Left ventricle myocardium superior (tissue), 1 donor: ENCODE data around the gene OR2V2. TPM values are rescaled to one million over a fixed set of nuclear protein-coding genes. Genes with fewer than 3 reads are reported as not detected.

ENCODE experiments used
- ATAC-seq: fragments of 200-7000 bp; cut with Tn5 transposase; one replicate; pipeline ENCODE4 v1.9.1; 2020; ENCODE audit warnings: mild to moderate bottlenecking, moderate library complexity
- DNase-seq: peaks from one replicate; pipeline ENCODE4 v3.0.0-alpha.2; 2020
- intact Hi-C: fragments of 100-400 bp; cut with micrococcal nuclease; formaldehyde crosslinking; loops from one replicate; pipeline ENCODE4 v1.11.0; 2022
- total RNA-seq: library from RNA; stranded (reverse); fragmentation: NEBNext Ultra II Directional; extraction: Animal tissue kit (Norgen Biotek cat#: 25700); gene quantifications from one replicate; pipeline ENCODE4 v1.2.1, GENCODE V29; 2021
- donor health status: DM: no; HTN: yes; CAD: no; lungs with severe emphysema.

The OR2V2 gene
- total RNA-seq, 1 donor from 2014 or later, result not detected

DNA sequence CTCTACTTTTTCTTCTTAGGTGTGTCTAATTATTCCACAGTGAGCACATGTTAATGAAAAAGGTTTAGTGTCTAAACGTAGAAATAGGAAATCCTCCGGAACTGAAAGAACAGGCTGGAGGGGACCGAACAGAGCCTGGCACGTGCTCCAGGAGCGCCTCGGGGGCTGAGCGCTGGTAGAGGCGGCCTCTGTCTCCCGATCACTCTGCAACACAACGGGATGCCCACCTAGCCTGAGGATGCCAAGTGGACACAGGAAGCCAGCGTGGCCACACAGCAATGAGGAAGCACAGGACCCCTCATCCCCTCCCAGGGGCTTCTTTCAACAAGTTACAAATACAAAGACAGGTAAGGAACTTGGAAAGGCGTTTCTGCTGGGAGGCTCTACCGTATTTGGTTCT is 38.2 kb downstream of the OR2V2 start:
- DNase-seq (no peak), ATAC-seq (no peak)
- intact Hi-C loops, result loop anchor here (10.0 kb wide), 1 partner anchor 59 kb away; the partner anchor contains the start of gene RACK1

DNA sequence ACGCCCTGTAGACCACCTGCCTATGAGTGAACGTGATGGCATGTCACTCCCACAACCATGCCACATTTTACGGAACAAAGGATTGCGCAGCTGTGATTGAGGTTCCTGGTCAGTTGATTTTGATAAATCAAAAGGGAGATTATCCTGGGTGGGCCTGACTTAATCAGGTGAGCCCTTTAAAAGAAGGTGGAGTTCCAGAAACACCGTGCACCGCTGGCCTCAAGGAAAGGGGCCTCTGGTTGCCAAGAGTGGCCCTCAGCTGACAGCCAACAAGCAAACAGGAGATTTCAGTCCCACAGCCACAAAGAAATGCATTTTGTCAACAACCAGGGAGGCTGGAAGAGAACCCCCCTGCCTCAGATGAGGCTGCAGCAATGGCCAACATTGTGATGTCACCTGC is 38.6 kb downstream of the OR2V2 start:
- intact Hi-C loops, result loop anchor here (10.0 kb wide), 1 partner anchor 59 kb away; the partner anchor contains the start of gene RACK1
- ATAC-seq (no peak), DNase-seq (no peak)

DNA sequence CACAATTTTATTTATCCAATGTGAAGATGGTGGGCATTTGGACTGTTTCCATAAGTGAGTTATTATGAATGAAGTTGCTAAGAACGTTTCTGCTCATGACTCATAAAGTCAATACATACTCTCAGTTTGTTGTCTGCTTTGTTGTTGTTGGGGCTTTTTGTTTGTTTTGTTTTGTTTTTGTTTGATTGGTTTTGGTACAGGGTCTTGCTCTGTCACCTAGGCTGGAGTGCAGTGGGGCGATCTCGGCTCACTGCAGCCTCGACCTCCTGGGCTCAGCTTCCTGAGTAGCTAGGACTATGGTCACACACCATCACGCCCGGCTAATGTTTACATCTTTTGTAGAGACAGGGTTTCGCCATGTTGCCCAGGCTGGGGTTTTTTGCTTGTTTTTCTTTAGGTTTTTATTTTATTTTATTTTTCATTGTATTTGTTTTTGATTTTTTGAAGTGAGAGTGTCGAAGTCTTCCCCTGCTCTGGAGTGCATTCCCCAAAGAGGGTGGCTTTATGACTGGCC is 39.7 kb downstream of the OR2V2 start:
- ATAC-seq (no peak), DNase-seq (no peak)
- intact Hi-C loops, result loop anchor here (10.0 kb wide), 1 partner anchor 58 kb away; the partner anchor contains the start of gene RACK1

DNA sequence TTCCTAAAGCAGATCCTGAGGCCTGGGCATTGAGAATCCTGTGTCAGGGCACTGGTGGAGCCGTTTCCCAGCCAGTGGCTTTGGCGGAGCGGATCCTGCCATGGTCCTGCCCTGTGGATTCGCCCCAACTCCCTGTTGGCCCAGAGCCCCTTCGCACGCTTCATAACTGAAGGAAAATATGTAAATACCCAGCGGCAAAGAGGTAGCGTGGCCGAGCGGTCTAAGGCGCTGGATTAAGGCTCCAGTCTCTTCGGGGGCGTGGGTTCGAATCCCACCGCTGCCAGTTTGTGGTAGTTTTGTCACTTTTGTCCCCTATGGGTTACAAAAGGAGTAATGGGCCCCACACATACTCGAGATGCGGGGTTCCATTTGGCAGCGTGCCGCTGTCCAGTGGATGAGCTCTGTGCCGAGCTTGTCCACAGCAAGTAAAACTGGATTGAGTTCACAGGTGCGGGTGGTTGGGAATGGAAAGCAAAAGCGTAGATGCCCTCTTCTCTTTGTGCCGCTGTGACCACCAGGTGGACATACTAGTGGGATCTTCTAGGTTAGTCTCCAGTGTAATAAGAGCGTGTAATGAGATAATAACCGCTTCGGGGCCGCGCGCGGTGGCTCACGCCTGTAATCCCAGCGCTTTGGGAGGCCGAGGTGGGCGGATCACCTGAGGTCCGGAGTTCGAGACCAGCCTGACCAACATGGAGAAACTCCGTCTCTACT is 40.3 kb downstream of the OR2V2 start:
- DNase-seq (peak; percentile 84), ATAC-seq (peak; percentile 27)
- intact Hi-C loops, result loop anchor here (10.0 kb wide), 1 partner anchor 57 kb away; the partner anchor contains the start of gene RACK1

DNA sequence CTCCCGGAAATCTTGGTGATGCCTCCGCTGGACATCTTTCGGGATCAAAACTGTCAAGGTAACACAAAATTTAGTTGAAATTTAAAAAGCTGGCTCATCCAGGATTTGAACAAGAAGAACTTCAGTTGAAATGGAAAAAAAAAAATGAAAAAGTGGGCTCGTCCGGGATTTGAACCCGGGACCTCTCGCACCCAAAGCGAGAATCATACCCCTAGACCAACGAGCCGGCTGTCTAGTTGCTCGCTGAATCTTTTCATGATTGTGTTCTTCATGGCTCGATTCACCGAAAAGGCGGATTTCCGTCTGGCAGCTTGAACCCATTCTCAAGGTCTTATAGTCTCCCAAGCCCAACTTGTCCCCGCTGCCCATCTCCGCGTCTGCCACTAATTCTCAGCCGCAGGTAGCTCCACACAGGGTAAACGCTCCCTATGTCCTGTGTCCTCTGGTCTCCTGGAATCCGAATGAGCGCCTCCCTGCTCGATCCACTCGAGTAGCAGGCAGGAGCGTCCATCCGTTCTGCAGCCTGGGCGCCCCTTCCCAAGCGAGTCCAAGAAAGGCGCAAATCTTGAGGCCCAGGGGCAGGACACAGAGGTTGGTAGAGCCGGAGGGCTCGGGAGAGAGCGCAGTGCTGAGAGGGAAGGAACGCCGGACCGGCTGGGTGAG is 41.4 kb downstream of the OR2V2 start:
- peak; percentile 32 for ATAC-seq
- intact Hi-C loops, result loop anchor here (10.0 kb wide), 1 partner anchor 56 kb away; the partner anchor contains the start of gene RACK1
- peak; percentile 69 for DNase-seq

DNA sequence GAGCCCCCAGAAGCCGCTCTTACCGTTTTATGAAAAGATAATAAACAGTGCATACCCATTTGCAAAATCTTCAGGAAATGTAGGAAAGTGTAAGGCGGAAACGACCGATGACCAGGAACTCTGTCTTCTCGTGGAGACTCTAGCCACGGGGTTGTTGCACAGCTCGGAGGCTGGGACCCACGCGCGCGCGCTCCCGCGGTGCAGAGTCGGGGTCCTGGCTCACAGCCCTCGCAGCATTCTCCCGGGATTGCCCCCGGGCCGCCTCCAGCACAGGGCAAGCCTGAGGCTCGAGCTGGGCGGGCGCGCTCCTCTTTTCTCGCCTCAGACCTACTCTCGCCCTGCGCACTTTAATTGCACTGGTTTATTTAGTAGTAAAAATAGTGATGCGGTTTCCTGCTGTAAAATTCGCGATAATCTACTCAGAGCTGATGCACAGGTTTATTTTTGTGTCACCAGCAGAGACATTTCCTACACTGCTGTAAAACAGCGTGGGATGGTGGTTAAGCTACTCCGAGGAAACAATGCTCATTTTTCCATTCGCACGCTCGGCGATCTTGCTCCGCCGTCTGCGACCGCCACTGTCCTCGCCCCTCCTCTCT is 42.1 kb downstream of the OR2V2 start:
- DNase-seq, result peak; percentile 62
- peak; percentile 2 for ATAC-seq

DNA sequence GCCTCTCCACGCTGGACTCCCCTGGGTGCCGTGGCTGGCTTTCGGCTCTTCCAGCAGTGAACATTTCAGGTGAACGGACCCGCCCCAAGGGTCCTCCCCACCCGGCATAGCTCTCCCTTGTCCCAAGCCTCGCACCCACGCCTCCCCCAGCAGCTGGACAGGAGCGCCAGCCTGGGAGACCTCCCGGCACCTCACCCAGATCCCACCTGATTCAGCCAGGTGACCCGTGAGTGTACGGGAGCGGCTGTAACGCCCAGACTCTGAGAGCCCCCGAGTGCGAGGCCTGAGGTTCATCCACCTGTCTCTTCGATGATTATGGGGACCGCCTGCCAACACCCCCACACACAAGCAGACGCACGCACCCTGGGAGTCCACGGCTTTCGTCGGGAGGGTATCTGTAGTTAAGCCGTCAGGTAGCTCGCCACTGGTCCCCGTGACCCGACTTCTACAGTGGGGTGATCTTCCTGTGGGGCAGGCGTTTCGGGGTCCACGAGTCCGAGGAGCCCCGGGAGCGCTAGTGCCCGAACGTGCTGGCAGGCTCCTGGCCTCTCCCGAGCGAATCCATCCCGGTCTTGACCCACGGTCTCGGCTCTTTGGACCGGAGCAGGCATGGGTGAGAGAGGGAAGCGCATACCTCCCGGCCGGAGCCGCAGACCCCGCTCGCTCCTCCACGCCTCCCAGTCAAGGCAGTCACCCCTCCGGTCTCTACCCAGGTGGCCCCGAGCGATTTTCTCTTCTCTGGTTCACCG is 42.8 kb downstream of the OR2V2 start:
- intact Hi-C loops, result loop anchor here (10.0 kb wide), 1 partner anchor 55 kb away; the partner anchor contains the start of gene RACK1
- ATAC-seq (no peak), DNase-seq (peak; percentile 56)

More for the DNA sequence above, 42.1 kb downstream of the OR2V2 start:
- intact Hi-C loops, result loop anchor here (10.0 kb wide), 1 partner anchor 55 kb away; the partner anchor contains the start of gene RACK1

DNA sequence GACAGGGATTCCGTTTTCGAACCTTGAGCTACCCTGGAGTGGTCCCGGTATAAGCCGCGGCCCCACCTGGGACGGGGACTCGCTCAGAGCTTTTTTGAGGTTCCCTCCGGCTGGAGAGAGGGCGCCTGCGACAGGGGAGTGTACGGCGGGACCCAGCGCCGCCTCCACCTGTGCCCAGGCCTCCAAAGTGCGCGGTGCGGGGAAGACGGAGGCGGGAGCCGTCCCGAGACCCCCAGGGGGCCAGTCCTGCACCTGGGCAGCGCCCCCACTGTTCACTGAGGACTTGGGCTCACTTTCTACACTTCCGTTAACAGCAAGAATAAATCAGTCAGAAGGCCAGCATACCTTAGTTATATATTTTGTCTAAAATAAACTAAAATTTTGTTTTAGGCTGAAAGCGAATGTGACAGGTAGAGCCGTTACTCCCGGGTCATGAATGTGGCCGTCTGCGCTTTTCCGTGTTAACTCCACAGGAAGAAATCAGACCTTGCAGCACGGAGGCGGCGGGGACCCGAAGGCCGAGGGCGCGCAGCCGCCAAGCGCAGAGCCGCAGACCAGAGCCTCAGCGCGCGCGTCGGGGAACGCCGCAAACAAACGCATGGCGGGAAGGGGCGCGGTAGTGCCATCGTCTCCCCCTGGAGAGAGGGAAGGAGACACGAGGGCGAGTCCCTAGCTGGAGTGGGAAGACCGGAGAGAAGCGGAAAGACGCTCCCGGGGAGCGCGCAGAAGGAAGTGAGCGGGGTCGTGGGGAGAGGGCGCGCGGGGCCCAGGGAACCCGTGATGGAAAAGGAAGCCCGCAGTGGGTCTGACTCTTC is 43.5 kb downstream of the OR2V2 start:
- DNase-seq (peak; percentile 76), ATAC-seq (peak; percentile 15)
- intact Hi-C loops, result no loop called here

DNA sequence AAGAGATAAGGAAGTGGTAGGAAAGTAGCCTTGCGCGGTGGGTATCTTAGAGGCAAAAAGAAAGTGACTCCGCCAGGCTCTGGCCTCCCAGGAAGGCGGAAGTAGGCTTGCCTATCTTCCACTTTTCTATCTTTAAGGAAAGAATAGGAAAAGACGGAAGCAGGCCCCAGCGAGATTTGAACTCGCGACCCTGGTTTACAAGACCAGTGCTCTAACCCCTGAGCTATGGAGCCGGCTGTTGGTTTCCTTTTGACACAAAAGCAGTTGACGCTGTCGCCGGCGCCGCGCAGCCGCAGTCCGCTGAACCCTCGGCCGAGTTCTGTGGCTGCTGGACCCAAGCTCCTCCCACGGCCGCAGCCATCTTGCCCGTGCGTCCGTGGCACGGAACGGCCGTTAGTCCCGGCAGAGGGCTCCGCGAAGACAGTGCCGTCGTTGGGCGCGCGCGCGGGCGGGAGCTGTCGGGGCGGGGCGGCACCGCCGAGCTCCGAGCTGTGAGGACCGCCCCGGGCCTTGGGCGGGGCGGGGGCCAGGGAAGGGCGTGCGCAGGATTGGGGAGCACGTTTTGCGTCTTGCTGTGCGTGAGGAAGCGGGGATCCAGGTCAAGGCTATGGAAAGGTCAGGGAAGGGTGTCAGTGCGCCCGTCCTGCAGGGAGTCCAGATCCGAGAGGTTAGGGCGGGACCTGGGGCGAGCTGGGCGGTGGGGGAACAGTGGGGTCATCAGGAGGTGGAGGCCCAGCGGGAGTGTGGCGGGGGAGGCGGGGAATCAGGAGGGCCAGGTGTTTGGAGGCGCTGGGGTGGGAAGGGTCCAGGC is 44.3 kb downstream of the OR2V2 start:
- intact Hi-C loops, result no loop called here
- ATAC-seq (peak; percentile 80), DNase-seq (peak; percentile 97)

DNA sequence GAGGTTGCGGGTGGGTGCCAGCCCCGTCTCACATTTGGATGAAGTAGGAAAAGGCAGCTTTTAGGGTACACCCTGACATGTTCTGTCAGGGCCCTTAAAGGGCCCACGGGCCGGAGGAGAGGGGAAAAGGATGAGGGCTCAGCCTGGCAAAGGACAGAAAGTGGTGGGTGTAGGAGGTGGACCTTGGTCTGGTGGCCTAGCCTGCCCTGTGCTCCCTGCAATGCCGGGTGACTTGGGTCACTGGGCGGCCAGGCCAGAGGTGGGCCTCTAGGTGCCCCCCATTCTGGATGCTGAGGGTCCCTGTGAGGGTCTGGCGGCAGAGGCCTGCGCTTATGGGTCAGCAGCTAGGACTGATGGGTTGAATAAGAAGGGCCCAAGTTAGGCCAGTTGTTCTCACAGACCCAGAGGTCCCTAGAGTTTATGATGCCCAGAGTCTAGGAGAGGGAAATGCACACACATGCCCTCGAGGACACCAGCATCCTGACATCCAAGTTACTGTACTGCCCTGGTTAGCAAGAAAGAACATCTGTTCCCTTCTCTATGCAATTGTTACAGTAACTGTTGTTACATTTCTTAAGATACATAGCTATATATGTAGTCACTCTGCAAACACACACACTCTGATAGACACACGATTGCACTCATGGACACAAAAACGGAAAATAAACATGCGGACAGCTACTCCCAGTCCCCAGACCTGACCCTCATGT is 45.1 kb downstream of the OR2V2 start:
- no peak for ATAC-seq
- no peak for DNase-seq
- intact Hi-C loops, result no loop called here

DNA sequence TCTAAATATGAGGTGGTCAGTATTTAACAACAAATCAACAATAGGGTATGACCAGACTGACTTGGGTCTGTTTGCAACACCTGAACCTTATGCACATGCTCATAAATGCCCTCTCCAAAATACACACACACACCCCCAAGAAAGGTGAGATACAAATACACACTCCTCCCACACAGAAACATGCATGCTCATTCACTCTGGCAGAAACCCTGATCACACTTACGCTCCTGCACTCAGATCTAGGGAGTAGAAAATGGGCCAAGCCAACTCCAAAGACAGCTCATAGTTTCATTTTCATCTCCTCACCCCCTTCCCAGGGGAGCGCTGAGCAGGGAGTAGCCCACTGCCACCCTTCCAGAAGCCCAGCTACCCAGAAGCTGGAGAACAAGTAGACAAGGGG is 46.3 kb downstream of the OR2V2 start:
- DNase-seq, result no peak
- intact Hi-C loops, result no loop called here
- no peak for ATAC-seq

DNA sequence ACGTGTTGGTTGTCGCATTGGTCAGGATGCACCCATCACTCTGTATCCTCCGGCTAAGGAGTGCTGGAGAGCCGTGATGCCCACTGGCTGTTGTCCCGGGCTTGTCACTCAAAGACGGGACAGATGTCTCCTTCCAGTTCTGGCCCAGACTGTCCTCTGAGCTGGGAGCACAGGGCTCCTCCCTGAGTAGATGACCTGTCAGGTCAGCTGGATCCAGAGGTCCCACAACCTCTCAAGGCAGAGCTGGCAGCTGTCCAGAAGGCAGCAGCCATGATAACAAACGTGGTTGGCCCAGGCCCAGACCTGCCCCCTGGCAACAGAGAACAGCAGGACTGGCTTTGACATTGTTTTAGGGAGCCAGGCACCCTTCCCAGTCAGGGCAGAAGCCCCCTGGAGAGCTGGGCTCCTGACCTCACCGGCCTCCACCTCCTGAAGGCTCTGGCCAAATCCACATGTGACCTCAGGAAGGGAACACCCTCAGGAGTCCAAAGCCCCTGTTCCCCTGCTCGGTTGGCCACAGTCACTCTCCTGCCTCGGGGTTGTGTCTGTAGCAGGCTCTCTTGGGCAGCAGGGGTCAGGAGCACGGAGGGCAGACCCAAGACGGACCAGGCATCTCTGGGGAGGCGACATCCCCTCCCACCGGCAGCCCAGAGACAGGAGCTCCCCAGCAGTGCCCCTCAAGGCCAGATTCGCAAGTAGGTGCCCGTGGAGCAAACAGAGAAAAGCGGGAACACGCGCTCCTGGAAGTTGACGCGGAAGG is 47.3 kb downstream of the OR2V2 start:
- DNase-seq (peak; percentile 72), ATAC-seq (no peak)
- intact Hi-C loops, result no loop called here

DNA sequence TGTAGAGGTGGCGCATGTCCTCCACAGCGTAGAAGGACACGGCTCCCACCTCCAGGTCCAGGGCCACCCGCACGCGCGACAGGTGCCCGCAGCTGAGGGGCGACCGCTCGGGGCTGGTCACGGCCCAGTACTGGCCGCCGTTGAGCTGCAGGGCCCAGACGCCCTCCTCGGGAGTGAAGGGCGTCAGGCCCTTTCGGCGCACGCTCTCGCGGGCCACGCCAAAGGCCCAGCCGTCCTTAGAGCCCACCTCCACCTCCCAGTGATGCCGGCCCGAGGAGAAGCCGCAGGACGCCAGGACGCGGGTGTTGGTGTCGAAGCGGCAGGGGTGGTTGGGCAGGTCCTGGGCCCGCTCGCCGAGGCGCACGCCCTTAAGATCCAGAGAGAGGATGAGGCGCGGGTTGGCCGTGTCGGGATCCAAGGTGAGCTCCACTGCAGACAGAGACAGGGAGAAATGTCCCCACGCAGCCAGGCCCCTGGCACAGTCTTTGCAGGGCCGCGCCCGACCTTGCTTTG is 47.9 kb downstream of the OR2V2 start:
- no peak for ATAC-seq
- intact Hi-C loops, result no loop called here
- DNase-seq, result no peak

DNA sequence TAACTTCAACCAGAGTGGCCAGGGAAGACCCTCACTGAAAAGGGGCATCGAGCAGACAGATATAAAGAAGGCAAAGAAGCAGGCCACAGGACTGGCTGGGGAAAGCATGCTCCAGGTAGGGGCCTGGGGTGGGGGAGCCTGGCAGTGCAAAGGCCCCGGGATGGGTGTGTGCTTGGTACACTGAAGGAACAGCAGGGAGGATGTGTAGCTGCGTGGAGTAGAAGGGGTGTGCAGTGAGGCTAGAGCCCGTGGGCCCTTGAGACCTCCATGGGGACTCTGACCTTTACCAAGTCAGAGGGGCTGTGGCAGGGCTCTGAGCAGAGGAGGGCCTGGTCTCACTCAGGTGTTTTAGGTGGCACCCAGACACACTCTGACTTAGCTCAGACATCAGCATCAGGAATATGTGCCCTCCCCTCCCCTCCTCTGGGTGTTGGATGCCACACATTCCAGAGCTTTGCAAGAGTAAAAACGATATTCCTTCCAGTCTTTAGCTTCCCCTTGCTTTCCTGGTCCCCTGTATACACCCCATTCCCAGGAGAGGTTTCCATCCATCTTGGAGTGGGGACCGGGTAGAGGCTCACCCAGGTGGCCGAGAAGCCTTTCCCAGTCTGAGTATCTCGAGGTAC is 50.1 kb downstream of the OR2V2 start:
- intact Hi-C loops, result no loop called here
- no peak for ATAC-seq
- DNase-seq, result no peak

DNA sequence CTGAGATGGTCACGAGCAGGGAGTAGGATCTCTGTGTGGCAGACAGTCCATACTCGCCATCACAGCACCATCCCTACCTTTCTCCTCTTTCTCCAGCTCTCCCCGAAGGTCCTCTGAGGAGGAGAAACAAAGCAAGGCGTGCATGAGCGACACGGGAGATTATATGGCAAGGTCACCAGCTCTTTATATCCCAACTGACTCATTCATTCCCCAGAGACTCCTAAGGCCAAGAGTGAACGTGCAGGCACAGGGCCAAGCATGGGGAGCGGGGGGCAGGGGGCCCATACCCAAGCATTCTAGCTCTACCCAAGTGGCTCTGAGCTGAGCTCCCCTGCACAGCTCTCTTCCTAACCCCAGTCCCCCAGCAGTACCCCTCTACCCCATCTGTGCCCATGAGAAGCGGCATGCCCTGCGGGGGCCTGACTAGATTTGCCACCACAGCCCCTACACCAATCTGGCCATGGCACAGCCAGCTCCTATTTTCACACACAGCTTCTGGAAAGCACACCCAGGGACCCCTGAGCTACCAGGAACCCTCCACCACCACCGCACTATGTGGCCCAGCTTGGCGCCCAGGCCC is 50.8 kb downstream of the OR2V2 start:
- intact Hi-C loops, result no loop called here
- DNase-seq (no peak), ATAC-seq (no peak)
